SK-N-SH (cell line): ENCODE data around the gene CD83. TPM values are rescaled to one million over a fixed set of nuclear protein-coding genes. Genes with fewer than 3 reads are reported as not detected.

Source experiments
- CTCF ChIA-PET: fragments of 300-600, 350-600 bp; formaldehyde crosslinking; extraction: SDS; loops from one replicate; lab custom pipeline; 2021; lab: Yijun Ruan, JAX
- POLR2A ChIA-PET: fragments of 350-600 bp; sonication (Branson Sonifier 250); formaldehyde crosslinking; extraction: SDS; loops from one replicate; lab custom pipeline; 2020; ENCODE audit warnings: antibody characterized with exemption, inconsistent platforms; lab: Yijun Ruan, JAX
- DNase-seq: peaks from one replicate; pipeline ENCODE4 v3.0.0; 2012
- H2AFZ ChIP-seq: fragments of 200-600 bp; sonication (generic); 2 replicates; pipeline ENCODE4 v1.8.1; 2016; ENCODE audit warnings: antibody characterized with exemption, mild to moderate bottlenecking, low read depth
- H3F3A ChIP-seq: fragments of 200-600 bp; sonication (generic); replicated peaks from 2 replicates; pipeline ENCODE3; 2016; ENCODE audit warnings: antibody characterized with exemption, mild to moderate bottlenecking; ENCODE audit not compliant: insufficient read depth
- H3K27ac ChIP-seq, 2 experiments: fragments of 200-500 bp in 1 of 2; fragments of 200-600 bp in 1 of 2; sonication (Bioruptor generic) in 1 of 2; sonication (generic), shearing (Covaris generic) in 1 of 2; 2 replicates each; pipeline versions ENCODE4 v1.5.1 to v1.6.1; 2014 to 2016; ENCODE audit warnings: low read depth in 2 of 2, inconsistent platforms in 1 of 2, low read length in 1 of 2, mild to moderate bottlenecking in 1 of 2, mixed read lengths in 1 of 2
- H3K27me3 ChIP-seq: fragments of 200-600 bp; sonication (generic), shearing (Covaris generic); 2 replicates; pipeline ENCODE4 v1.6.1; 2016; ENCODE audit warnings: mixed run types; ENCODE audit not compliant: insufficient read depth
- H3K36me3 ChIP-seq, 2 experiments: fragments of 200-500 bp in 1 of 2; fragments of 200-600 bp in 1 of 2; sonication (Bioruptor generic) in 1 of 2; sonication (generic) in 1 of 2; replicated peaks in 1 of 2; 2 replicates each; pipeline versions ENCODE3 to v1.5.1; 2014 to 2016; ENCODE audit warnings: low read length in 1 of 2, mild to moderate bottlenecking in 1 of 2; ENCODE audit not compliant: insufficient read depth in 2 of 2, control insufficient read depth in 1 of 2
- H3K4me1 ChIP-seq, 2 experiments: fragments of 200-500 bp in 1 of 2; fragments of 200-600 bp in 1 of 2; sonication (Bioruptor generic) in 1 of 2; sonication (generic), shearing (Covaris generic) in 1 of 2; 2 replicates each; pipeline versions ENCODE4 v1.5.1 to v1.6.1; 2014 to 2016; ENCODE audit warnings: low read depth in 1 of 2, low read length in 1 of 2, mixed run types in 1 of 2; ENCODE audit not compliant: insufficient read depth in 2 of 2, control insufficient read depth in 1 of 2
- H3K4me2 ChIP-seq: fragments of 200-600 bp; sonication (generic), shearing (Covaris generic); 2 replicates; pipeline ENCODE4 v1.6.1; 2017; ENCODE audit warnings: mixed run types
- H3K4me3 ChIP-seq, 2 experiments: fragments of 200-500 bp in 1 of 2; fragments of 200-600 bp in 1 of 2; sonication (Bioruptor generic) in 1 of 2; sonication (generic), shearing (Covaris generic) in 1 of 2; 2 replicates each; pipeline versions ENCODE4 v1.5.1 to v1.8.1; 2014 to 2016; ENCODE audit warnings: low read depth in 2 of 2, inconsistent platforms in 1 of 2, low read length in 1 of 2, mild to moderate bottlenecking in 1 of 2, mixed read lengths in 1 of 2, moderate library complexity in 1 of 2
- H3K79me2 ChIP-seq: fragments of 200-600 bp; sonication (generic); 2 replicates; pipeline ENCODE4 v1.8.1; 2017; ENCODE audit warnings: mild to moderate bottlenecking; ENCODE audit not compliant: insufficient read depth
- H3K9ac ChIP-seq: fragments of 200-600 bp; sonication (generic); 2 replicates; pipeline ENCODE4 v1.6.1; 2017; ENCODE audit warnings: mixed run types
- H3K9me2 ChIP-seq: fragments of 200-600 bp; sonication (generic); 2 replicates; pipeline ENCODE4 v1.6.1; 2017; ENCODE audit warnings: mixed run types
- H3K9me3 ChIP-seq: fragments of 200-600 bp; sonication (generic); 2 replicates; pipeline ENCODE4 v1.6.1; 2017; ENCODE audit warnings: mixed run types, mild to moderate bottlenecking, moderate library complexity
- H4K20me1 ChIP-seq: fragments of 200-600 bp; sonication (generic); 2 replicates; pipeline ENCODE4 v1.6.1; 2017; ENCODE audit warnings: mild to moderate bottlenecking, mixed run types; ENCODE audit not compliant: insufficient read depth
- ELF1 ChIP-seq: IDR thresholded peaks from 2 replicates; pipeline ENCODE4 v1.4.0; 2012
- EP300 ChIP-seq, 2 experiments: IDR thresholded peaks; 2 replicates each; pipeline versions ENCODE4 v1.4.0 to v1.6.1; 2012; ENCODE audit warnings: borderline replicate concordance in 1 of 2, low read depth in 1 of 2, low read length in 1 of 2
- EZH2phosphoT487 ChIP-seq: fragments of 200-600 bp; sonication (generic); IDR thresholded peaks from 2 replicates; pipeline ENCODE4 v1.6.1; 2017; ENCODE audit warnings: low read depth, mixed run types, mild to moderate bottlenecking, antibody characterized with exemption, moderate library complexity, borderline replicate concordance
- GABPA ChIP-seq: IDR thresholded peaks from 2 replicates; pipeline ENCODE4 v1.4.0; 2012; ENCODE audit warnings: low read depth, mild to moderate bottlenecking
- IRF3 ChIP-seq: fragments of 150-350 bp; IDR thresholded peaks from 2 replicates; pipeline ENCODE4 v1.6.1; 2016; ENCODE audit warnings: mild to moderate bottlenecking, low read depth, low read length
- MAX ChIP-seq: IDR thresholded peaks from 2 replicates; pipeline ENCODE4 v1.4.0; 2012; ENCODE audit warnings: low read depth
- MEF2A ChIP-seq: IDR thresholded peaks from 2 replicates; pipeline ENCODE4 v1.4.0; 2012; ENCODE audit warnings: low read depth, borderline replicate concordance
- MXI1 ChIP-seq: IDR thresholded peaks from 2 replicates; pipeline ENCODE4 v1.6.1; 2012; ENCODE audit warnings: mild to moderate bottlenecking, low read depth, low read length, improper control_type of control experiment
- PBX3 ChIP-seq: IDR thresholded peaks from 2 replicates; pipeline ENCODE4; 2012
- POLR2AphosphoS5 ChIP-seq: IDR thresholded peaks from 2 replicates; pipeline ENCODE4 v1.6.1; 2012; ENCODE audit warnings: low read depth, low read length
- RAD21 ChIP-seq: IDR thresholded peaks from 2 replicates; pipeline ENCODE4 v1.6.1; 2012; ENCODE audit warnings: mild to moderate bottlenecking, low read length
- RCOR1 ChIP-seq: fragments of 150-350 bp; IDR thresholded peaks from 2 replicates; pipeline ENCODE4 v1.6.1; 2017; ENCODE audit warnings: antibody characterized with exemption, low read length
- REST ChIP-seq: IDR thresholded peaks from 2 replicates; pipeline ENCODE4 v1.6.1; 2012; ENCODE audit warnings: mild to moderate bottlenecking, low read depth, low read length, moderate library complexity
- RXRA ChIP-seq: IDR thresholded peaks from 2 replicates; pipeline ENCODE4 v1.4.0; 2012; ENCODE audit warnings: low read depth, mild to moderate bottlenecking, borderline replicate concordance
- SMC3 ChIP-seq: IDR thresholded peaks from 2 replicates; pipeline ENCODE4 v1.6.1; 2012; ENCODE audit warnings: low read depth, low read length, improper control_type of control experiment
- TEAD4 ChIP-seq: IDR thresholded peaks from 2 replicates; pipeline ENCODE4 v1.4.0; 2012; ENCODE audit warnings: mild to moderate bottlenecking, borderline replicate concordance; ENCODE audit not compliant: insufficient read depth
- USF2 ChIP-seq: fragments of 150-350 bp; IDR thresholded peaks from 2 replicates; pipeline ENCODE4 v1.6.1; 2017; ENCODE audit warnings: antibody characterized with exemption, low read length, low read depth, borderline replicate concordance
- YY1 ChIP-seq: IDR thresholded peaks from 2 replicates; pipeline ENCODE4 v1.4.0; 2012; ENCODE audit warnings: low read depth, mild to moderate bottlenecking
- WGBS: methylation state at CpG from one replicate; pipeline ENCODE4 v1.1.6; 2017; ENCODE audit warnings: low lambda C conversion rate; 5-methylcytosine and 5-hydroxymethylcytosine counted together
- polyA plus RNA-seq, 3 experiments: library from polyadenylated mRNA; depleted of rRNA; stranded (reverse); fragments of >200 nt; gene quantifications; 2 replicates each; pipeline ENCODE4 v1.2.3, GENCODE V29; 2012

The CD83 gene
- polyA plus RNA-seq, 1 of the 3 experiments (the other 2 are of a cell fraction), result 2.0 TPM

GRCh38 chr6:14126191-14126590 lies 8.6 kb downstream of the CD83 start (continued):
- TF ChIP-seq MXI1 (no peak), IRF3 (no peak)
- TF ChIP-seq, all 33 proteins: peak for 0

GRCh38 chr6:14127611-14128010 lies 10.0 kb downstream of the CD83 start:
- Histone ChIP-seq H3K9ac (no peak overlapping the region), H3K27me3 (no peaks in the 10 kb centered on the region), H4K20me1 (no peaks in the 10 kb centered on the region), H3K4me1 (peaks cover 0 to 4% of the 10 kb centered on the region in 2 experiments; a peak in 2 of 4 replicates), H3K4me3 (no peak overlapping the region), H3K27ac (no peak overlapping the region), H3K4me2 (no peak overlapping the region), H2AFZ (no peak overlapping the region), H3K9me3 (no peaks in the 10 kb centered on the region), H3K79me2 (no peaks in the 10 kb centered on the region), H3F3A (no peaks in the 10 kb centered on the region), H3K9me2 (no peaks in the 10 kb centered on the region), H3K36me3 (no peaks in the 10 kb centered on the region)
- DNase-seq, result no peak
- CTCF ChIA-PET, result interaction anchor here (1.2 to 4.1 kb wide), 5 partner anchors 16 to 1495 kb away, joined by 3 to 38 read pairs (median 13); no protein-coding TSS in a partner anchor
- POLR2A ChIA-PET, result no interaction called here
- no peak for TF ChIP-seq YY1
- no peak for TF ChIP-seq POLR2AphosphoS5
- no peak for TF ChIP-seq SMC3
- TF ChIP-seq MEF2A, result no peak
- no peak for TF ChIP-seq EP300 (IDR thresholded peaks at IDR 0.05; ENCODE audit: borderline replicate concordance in 1 of 2, low read depth in 1 of 2, low read length in 1 of 2)
- no peak for TF ChIP-seq ELF1
- TF ChIP-seq USF2, result no peak
- 93% methylated on average over 3 of the region's 3 CpGs for WGBS

GRCh38 chr6:14128012-14128411 lies 10.4 kb downstream of the CD83 start:
- no peak overlapping the region for H3K4me2 ChIP-seq
- CTCF ChIA-PET, result interaction anchor here (1.2 to 4.1 kb wide), 5 partner anchors 16 to 1495 kb away, joined by 3 to 38 read pairs (median 13); no protein-coding TSS in a partner anchor
- TF ChIP-seq REST (no peak), YY1 (no peak), RAD21 (no peak), POLR2AphosphoS5 (no peak), GABPA (no peak), MAX (no peak), TEAD4 (no peak), EZH2phosphoT487 (no peak), RCOR1 (no peak), IRF3 (no peak), PBX3 (no peak), RXRA (no peak)

More at GRCh38 chr6:14128012-14128411, 10.4 kb downstream of the CD83 start:
- WGBS, result 82% methylated on average over 4 of the region's 4 CpGs
- no peaks in the 10 kb centered on the region for H3K36me3 ChIP-seq
- no peaks in the 10 kb centered on the region for H3K9me3 ChIP-seq
- no peaks in the 10 kb centered on the region for H4K20me1 ChIP-seq
- H3K9me2 ChIP-seq, result no peaks in the 10 kb centered on the region
- POLR2A ChIA-PET, result no interaction called here
- no peaks in the 10 kb centered on the region for H3K79me2 ChIP-seq
- no peak overlapping the region for H2AFZ ChIP-seq
- H3K27me3 ChIP-seq, result no peaks in the 10 kb centered on the region
- H3K4me3 ChIP-seq, result no peak overlapping the region
- H3F3A ChIP-seq, result no peaks in the 10 kb centered on the region
- H3K4me1 ChIP-seq, result peaks cover 0 to 4% of the 10 kb centered on the region in 2 experiments; a peak in 2 of 4 replicates
- no peak overlapping the region for H3K9ac ChIP-seq
- no peak overlapping the region for H3K27ac ChIP-seq
- DNase-seq, result no peak
